ENCODE measurements around the gene SMURF1. TPM values are rescaled to one million over a fixed set of nuclear protein-coding genes. Genes with fewer than 3 reads are reported as not detected.

The SMURF1 gene
- total and polyA plus RNA-seq, 2 of the 4 experiments (the other 2 are of a cell fraction), result 13.4 to 20.3 TPM

DNA sequence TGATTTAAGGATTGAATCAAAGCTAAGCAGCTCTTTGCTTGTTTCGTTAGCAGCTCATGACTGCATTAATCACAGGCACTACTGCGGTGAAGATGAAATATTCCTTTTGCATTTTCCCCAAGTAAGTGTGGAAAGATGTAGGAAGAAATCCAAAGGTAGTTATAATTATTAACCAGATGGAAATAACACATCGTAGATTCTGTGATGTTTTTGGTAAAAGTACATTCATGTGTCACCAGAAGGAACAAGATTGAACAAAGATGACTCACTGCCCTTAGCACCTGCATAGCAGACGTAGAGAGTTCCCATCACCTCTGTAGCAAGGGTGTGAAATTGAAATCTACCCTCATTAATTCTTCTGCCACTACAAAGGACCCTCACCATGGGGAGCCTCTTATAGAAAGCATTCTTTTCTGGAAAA lies 37.1 kb downstream of the SMURF1 start:
- H2BK20ac ChIP-seq (ENCODE audit: low read depth, low read length), result no peak overlapping the region
- H3K4ac ChIP-seq (ENCODE audit: low read depth, low read length), result no peak overlapping the region
- H2BK120ac ChIP-seq (ENCODE audit: low read depth, low read length), result peak overlapping the region; percentile 41; the same call in 1 of the 2 replicates
- H2AFZ ChIP-seq (replicated peaks; ENCODE audit: low read length, poor library complexity), result no peak overlapping the region
- H3K36me3 ChIP-seq (ENCODE audit: control insufficient read depth, insufficient read depth, low read length), result no peaks in the 10 kb centered on the region
- H2AK5ac ChIP-seq (ENCODE audit: low read depth, low read length), result no peak overlapping the region; the same call in 1 of the 2 replicates
- H3K9ac ChIP-seq (ENCODE audit: low read depth, low read length), result no peak overlapping the region
- intact Hi-C loops (cut with micrococcal nuclease) (no loop called here), dilution Hi-C loops (cut with HindIII; ENCODE audit: low sequenced_read_pairs, unreplicated experiment) (no loop called here), in situ Hi-C loops (cut with MboI; ENCODE audit: low sequenced_read_pairs) (no loop called here)
- H3K27me3 ChIP-seq (ENCODE audit: control insufficient read depth, insufficient read depth, low read length), result no peaks in the 10 kb centered on the region
- H4K8ac ChIP-seq (ENCODE audit: low read depth in 2 of 2, low read length in 2 of 2), result no peak overlapping the region
- no TSS peak for BruUV-seq (replicated peaks)
- no CpG with 5 or more reads among the region's 4 CpGs for WGBS, 2 experiments (ENCODE audit: extremely low coverage in 2 of 2, insufficient read length in 1 of 2)
- peaks cover 32 to 74% of the 10 kb centered on the region in 2 experiments for H3K79me1 ChIP-seq (ENCODE audit: low read depth in 1 of 2, low read length in 2 of 2)
- no peak overlapping the region for H3K56ac ChIP-seq (ENCODE audit: extremely low read depth, insufficient read depth, low read length)
- H3K18ac ChIP-seq (ENCODE audit: low read depth, low read length), result no peak overlapping the region
- no peak overlapping the region for H3K14ac ChIP-seq (replicated peaks; ENCODE audit: low read depth, low read length)
- H3K4me3 ChIP-seq (ENCODE audit: insufficient read depth, low read depth, low read length), result no peak overlapping the region
- H3K27ac ChIP-seq (ENCODE audit: insufficient read depth, low read length), result no peak overlapping the region
- TF ChIP-seq MAZ (IDR thresholded peaks at IDR 0.05; ENCODE audit: borderline replicate concordance, low read depth, low read length), result no peak
- TF ChIP-seq POLR2A (IDR thresholded peaks at IDR 0.05; ENCODE audit: low read depth, low read length), result no peak
- TF ChIP-seq, protein P1, sequence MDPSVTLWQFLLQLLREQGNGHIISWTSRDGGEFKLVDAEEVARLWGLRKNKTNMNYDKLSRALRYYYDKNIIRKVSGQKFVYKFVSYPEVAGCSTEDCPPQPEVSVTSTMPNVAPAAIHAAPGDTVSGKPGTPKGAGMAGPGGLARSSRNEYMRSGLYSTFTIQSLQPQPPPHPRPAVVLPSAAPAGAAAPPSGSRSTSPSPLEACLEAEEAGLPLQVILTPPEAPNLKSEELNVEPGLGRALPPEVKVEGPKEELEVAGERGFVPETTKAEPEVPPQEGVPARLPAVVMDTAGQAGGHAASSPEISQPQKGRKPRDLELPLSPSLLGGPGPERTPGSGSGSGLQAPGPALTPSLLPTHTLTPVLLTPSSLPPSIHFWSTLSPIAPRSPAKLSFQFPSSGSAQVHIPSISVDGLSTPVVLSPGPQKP (IDR thresholded peaks at IDR 0.05; ENCODE audit: borderline replicate concordance, low read depth, low read length), result no peak
- TF ChIP-seq MAFK (IDR thresholded peaks at IDR 0.05; ENCODE audit: low read depth, low read length), result no peak
- no peak for TF ChIP-seq MXI1 (IDR thresholded peaks at IDR 0.05; ENCODE audit: borderline replicate concordance, low read depth, low read length)
- no peak for TF ChIP-seq FOS (IDR thresholded peaks at IDR 0.05; ENCODE audit: low read depth, low read length)
- TF ChIP-seq, protein P2, sequence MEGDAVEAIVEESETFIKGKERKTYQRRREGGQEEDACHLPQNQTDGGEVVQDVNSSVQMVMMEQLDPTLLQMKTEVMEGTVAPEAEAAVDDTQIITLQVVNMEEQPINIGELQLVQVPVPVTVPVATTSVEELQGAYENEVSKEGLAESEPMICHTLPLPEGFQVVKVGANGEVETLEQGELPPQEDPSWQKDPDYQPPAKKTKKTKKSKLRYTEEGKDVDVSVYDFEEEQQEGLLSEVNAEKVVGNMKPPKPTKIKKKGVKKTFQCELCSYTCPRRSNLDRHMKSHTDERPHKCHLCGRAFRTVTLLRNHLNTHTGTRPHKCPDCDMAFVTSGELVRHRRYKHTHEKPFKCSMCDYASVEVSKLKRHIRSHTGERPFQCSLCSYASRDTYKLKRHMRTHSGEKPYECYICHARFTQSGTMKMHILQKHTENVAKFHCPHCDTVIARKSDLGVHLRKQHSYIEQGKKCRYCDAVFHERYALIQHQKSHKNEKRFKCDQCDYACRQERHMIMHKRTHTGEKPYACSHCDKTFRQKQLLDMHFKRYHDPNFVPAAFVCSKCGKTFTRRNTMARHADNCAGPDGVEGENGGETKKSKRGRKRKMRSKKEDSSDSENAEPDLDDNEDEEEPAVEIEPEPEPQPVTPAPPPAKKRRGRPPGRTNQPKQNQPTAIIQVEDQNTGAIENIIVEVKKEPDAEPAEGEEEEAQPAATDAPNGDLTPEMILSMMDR (conservative IDR thresholded peaks at IDR 0.05; ENCODE audit: low read depth, low read length), result no peak
- no peak for TF ChIP-seq RFX5 (IDR thresholded peaks at IDR 0.05; ENCODE audit: low read depth, low read length)
- TF ChIP-seq CEBPB (IDR thresholded peaks at IDR 0.05; ENCODE audit: low read depth, low read length), result no peak
- TF ChIP-seq NFE2L2 (IDR thresholded peaks at IDR 0.05; ENCODE audit: low read depth, low read length), result no peak
- TF ChIP-seq SMC3 (IDR thresholded peaks at IDR 0.05; ENCODE audit: low read depth, low read length), result no peak
- TF ChIP-seq BHLHE40 (IDR thresholded peaks at IDR 0.05; ENCODE audit: low read depth, low read length), result no peak
- TF ChIP-seq RCOR1 (IDR thresholded peaks at IDR 0.05; ENCODE audit: insufficient replicate concordance, low read length), result no peak
- TF ChIP-seq RAD21 (IDR thresholded peaks at IDR 0.05; ENCODE audit: low read length), result no peak
- TF ChIP-seq, protein P3, sequence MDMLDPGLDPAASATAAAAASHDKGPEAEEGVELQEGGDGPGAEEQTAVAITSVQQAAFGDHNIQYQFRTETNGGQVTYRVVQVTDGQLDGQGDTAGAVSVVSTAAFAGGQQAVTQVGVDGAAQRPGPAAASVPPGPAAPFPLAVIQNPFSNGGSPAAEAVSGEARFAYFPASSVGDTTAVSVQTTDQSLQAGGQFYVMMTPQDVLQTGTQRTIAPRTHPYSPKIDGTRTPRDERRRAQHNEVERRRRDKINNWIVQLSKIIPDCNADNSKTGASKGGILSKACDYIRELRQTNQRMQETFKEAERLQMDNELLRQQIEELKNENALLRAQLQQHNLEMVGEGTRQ (IDR thresholded peaks at IDR 0.05; ENCODE audit: low read depth, low read length), result no peak
- TF ChIP-seq CHD1 (IDR thresholded peaks at IDR 0.05; ENCODE audit: low read depth, low read length), result no peak
- CTCF ChIA-PET, result no interaction called here
- ATAC-seq (ENCODE audit: low read depth), result no peak
- no peak overlapping the region for H3K4me2 ChIP-seq (ENCODE audit: low read depth, low read length)
- peaks cover 30% of the 10 kb centered on the region for H3K9me1 ChIP-seq (ENCODE audit: insufficient read depth, low read length)
- peak; percentile 41 for DNase-seq
- H4K20me1 ChIP-seq (ENCODE audit: insufficient read depth, low read length), result peaks cover 62% of the 10 kb centered on the region
- H2BK15ac ChIP-seq (ENCODE audit: low read depth, low read length), result no peak overlapping the region
- no peak overlapping the region for H4K91ac ChIP-seq (ENCODE audit: insufficient read depth, low read depth, low read length)
- H3K9me3 ChIP-seq (ENCODE audit: control insufficient read depth, insufficient read depth, low read length), result no peaks in the 10 kb centered on the region
- H3K4me1 ChIP-seq (ENCODE audit: control insufficient read depth, insufficient read depth, low read length), result peaks cover 39% of the 10 kb centered on the region
- no peak overlapping the region for H3K23ac ChIP-seq (ENCODE audit: low read depth, low read length)
- no peak overlapping the region for H2AK9ac ChIP-seq (replicated peaks; ENCODE audit: low read depth, low read length, poor library complexity)
- POLR2A ChIA-PET (ENCODE audit: unreplicated experiment), result no interaction called here
- H4K5ac ChIP-seq (ENCODE audit: low read depth, low read length), result peak overlapping the region; percentile 25; the same call in 1 of the 2 replicates
- H2BK5ac ChIP-seq (ENCODE audit: low read depth, low read length, poor library complexity, severe bottlenecking), result no peak overlapping the region
